ENCODE results near the gene TSPAN18.

TSPAN18 gene

DNA sequence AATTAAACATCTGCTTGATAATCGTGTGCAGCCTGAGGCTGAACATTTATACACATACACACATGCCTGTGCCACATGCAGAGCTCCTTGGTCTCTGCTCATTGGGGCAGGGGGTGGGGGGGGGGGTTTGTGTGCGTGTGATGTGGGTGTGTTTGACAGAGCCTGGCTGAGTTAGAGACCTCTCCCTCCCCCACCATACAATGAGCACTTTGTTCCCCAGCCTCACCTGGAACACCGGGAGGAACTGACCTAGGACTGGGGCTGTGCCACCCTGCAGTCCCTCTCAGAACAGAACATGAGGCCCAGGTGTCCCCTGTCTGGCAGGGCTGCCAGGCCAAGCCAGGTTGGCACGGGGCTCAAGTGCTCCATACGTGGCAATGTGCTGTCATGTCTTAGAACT is 127.3 kb downstream of the TSPAN18 start:
- Mint-ChIP-seq H3K27me3 (no peaks in the 10 kb centered on the region), H3K4me1 (peaks cover 13% of the 10 kb centered on the region), H3K36me3 (no peaks in the 10 kb centered on the region), H3K9me3 (no peaks in the 10 kb centered on the region), H3K4me3 (no peak overlapping the region), H3K27ac (no peak overlapping the region)

DNA sequence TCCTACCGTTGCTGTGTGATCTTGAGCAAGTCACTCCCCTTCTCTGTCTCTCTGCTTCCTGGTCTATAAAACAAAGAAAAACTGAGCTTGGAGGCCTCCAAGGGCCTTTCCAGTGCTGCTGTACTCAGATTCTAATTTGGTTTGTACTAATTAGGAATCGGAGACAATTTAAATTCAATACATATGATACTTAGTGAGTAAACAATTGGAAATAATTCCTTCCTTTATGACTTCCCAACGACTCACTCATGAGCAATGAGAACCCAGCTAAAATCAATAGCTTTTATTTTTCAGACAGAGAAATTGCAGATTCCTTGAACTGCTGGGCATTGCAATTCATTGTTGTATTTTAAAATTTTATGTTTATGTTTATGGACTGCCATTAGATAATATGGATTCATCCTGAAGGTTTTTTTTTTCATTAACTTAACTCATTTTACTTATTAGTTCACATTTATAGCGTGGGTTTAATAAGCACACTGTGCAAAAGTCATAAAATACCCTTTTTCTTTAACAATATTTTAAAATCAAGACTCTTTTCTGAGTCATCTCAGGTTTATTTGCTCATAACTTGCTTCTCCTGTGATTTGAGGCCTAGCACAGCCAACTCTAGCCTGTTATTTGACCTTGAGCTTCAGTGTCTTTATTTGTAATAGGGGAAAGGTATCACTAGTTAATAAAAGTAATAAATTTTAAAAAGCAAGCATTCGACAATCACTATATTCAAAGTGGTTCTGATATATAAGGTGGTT is 128.2 kb downstream of the TSPAN18 start:
- Mint-ChIP-seq H3K27ac (no peak overlapping the region), H3K9me3 (no peaks in the 10 kb centered on the region), H3K36me3 (no peaks in the 10 kb centered on the region), H3K4me3 (no peak overlapping the region), H3K4me1 (peaks cover 17% of the 10 kb centered on the region), H3K27me3 (no peaks in the 10 kb centered on the region)

DNA sequence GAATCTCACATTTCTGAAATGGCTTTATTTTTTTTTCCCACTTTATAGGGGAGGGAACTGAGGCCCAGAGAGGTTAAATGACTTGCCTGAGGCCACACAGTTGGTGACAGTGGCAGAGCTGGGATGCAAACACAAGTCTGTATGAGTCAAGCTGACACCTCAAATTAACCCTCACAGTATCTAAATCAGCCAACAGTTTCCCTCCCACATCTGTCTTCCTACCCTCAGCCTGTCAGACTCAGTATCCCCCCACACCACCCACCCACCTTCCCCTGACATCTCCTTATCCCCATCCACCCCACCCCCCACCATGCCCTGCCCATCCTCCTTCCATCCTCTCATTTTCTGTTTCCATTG is 128.7 kb downstream of the TSPAN18 start:
- Mint-ChIP-seq H3K36me3 (peaks cover 2% of the 10 kb centered on the region), H3K4me3 (no peak overlapping the region), H3K4me1 (peaks cover 22% of the 10 kb centered on the region), H3K27me3 (no peaks in the 10 kb centered on the region), H3K9me3 (no peaks in the 10 kb centered on the region), H3K27ac (no peak overlapping the region)

DNA sequence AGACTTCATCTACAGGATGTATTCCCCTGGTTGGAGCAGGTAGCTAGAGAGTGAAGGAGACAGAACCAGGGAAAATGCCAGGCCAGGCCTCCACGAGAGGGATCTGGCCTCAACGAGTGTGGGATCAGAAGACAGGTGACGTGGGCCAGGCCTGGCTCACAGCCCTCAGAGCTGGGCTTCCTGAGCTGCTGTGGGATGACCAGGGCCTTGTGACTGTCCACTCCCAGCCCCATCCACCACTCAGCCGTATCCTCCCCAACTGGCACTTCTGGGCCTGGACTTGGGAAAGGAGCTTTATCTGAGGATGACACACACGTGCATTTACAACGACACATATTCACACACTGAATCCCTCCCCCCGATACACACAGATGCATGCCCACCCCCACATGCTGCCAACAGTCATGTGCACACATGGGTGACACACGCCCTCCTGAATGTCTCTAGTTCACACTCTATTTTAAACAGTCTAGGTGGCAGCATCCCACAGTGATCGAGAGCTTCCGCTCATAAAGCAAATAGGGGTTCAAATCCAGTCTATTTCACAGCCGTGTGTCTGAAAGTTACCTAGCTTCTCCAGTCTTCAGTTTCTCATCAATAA is 130.8 kb downstream of the TSPAN18 start:
- H3K27ac Mint-ChIP-seq, result no peak overlapping the region
- no peaks in the 10 kb centered on the region for H3K9me3 Mint-ChIP-seq
- H3K4me1 Mint-ChIP-seq, result peaks cover 42% of the 10 kb centered on the region
- no peak overlapping the region for H3K4me3 Mint-ChIP-seq
- peaks cover 7% of the 10 kb centered on the region for H3K36me3 Mint-ChIP-seq
- H3K27me3 Mint-ChIP-seq, result no peaks in the 10 kb centered on the region

DNA sequence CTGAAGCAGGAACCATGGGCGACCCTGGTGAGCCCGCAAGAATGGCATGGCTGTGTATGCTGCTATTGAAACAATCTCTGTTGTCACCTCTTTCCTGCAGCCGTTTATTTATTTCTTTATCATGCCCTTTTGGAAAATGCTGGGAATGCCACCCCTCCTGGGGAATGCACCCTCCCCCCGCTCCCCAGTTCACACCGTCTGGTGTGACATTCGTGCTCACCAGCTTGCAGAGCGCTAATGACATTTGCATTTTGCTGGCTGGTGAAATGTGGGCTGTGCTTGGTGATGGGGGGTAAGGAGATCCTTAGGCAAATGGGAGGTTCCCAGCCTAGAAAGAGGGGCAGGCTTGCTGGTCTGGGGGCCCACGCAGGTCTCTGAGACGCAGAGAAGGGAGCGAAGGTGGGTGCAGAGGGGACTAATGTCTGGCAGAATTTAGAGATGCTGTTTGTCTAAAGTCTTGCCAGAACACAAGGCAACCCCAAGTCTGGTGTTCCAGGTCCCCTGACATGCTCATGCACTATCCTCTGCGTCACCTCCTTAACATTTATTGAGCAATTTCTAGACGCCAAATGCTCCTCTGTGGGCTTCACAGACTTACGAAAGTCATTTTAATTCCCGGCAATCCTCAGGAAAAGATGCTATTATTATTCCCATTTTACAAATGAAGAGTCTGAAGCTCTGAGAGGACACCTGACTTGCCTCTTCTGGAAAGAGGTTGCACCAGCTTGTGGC is 132.2 kb downstream of the TSPAN18 start:
- no peaks in the 10 kb centered on the region for H3K27me3 Mint-ChIP-seq
- peaks cover 45% of the 10 kb centered on the region for H3K4me1 Mint-ChIP-seq
- no peak overlapping the region for H3K27ac Mint-ChIP-seq
- H3K4me3 Mint-ChIP-seq, result no peak overlapping the region
- H3K9me3 Mint-ChIP-seq, result no peaks in the 10 kb centered on the region
- H3K36me3 Mint-ChIP-seq, result peaks cover 14% of the 10 kb centered on the region

DNA sequence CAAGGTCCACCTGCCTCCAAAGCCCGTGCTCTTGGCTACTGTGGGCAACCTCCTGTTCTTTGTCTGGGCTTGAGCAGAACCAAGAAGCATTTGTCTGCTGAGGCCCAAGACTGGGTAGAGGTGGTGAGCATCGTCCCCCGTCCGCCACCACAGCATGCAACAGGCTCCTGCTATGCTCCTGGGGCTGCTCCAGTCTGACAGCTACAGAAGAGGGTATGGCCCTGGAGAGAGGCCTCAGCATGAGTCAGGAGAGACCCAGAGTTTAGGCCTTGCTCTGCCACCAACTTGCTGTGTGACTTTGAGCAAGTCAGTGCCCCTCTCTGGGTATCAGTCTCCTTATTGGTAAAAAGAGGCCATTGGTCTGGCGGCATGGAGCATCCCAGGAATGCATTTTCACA is 132.8 kb downstream of the TSPAN18 start:
- H3K36me3 Mint-ChIP-seq, result peaks cover 14% of the 10 kb centered on the region
- no peak overlapping the region for H3K4me3 Mint-ChIP-seq
- no peaks in the 10 kb centered on the region for H3K27me3 Mint-ChIP-seq
- H3K27ac Mint-ChIP-seq, result no peak overlapping the region
- H3K4me1 Mint-ChIP-seq, result peaks cover 45% of the 10 kb centered on the region
- H3K9me3 Mint-ChIP-seq, result no peaks in the 10 kb centered on the region

DNA sequence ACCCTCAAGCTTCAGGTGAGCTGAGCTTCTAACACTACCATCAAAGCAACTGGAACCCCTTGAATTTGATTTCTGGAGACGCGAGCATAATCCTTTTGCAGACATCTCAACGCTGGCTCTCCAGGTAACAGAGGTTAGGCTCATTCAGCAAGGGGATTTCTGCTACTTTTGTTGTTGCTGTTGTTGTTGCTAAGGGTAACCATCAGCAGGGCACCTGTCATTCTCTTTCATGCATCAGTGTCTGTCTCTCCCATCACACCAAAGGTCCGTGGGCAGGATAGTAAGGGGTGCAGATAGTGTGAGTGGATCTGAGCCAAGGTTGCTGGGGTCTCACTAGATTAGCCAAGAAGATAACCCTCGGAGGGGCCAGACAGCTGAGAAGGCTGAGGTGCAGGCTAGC is 133.6 kb downstream of the TSPAN18 start:
- H3K4me1 Mint-ChIP-seq, result peaks cover 40% of the 10 kb centered on the region
- H3K4me3 Mint-ChIP-seq, result no peak overlapping the region
- no peaks in the 10 kb centered on the region for H3K27me3 Mint-ChIP-seq

DNA sequence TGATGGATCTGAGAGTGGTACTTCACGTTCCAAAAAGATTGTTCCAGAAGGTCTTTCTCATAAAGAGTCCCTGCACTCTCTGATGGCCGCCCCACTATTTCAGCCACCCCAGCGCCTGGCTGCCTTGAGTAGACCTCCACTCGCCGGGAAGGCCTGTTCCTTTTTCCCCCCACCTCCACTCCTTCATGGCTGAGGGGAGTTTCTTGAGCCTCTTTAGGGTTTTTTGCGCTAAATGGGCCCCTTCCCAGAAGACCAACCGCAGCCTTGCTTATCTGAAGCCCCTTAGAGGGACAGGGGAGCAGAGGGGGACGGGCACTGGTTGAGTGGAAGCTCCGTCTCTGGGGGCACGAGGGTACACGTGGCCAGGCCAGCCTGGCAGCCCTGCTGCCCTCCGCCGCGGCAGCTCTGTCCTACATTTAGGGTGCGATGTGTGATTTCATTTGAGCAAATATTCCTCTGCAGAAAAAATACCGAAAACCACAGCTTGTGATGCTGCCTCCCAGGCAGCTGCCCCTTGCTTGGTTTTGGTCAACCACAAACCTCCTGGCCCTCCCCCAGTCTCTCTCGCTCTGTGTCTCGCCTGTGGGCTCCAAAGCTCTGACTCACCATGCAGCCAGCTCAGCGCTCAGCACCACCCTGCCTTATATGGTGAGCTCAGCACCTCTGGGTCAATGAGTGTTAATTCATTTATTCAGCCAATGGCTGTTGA is 135.2 kb downstream of the TSPAN18 start:
- peaks cover 14% of the 10 kb centered on the region for H3K36me3 Mint-ChIP-seq
- H3K27me3 Mint-ChIP-seq, result no peaks in the 10 kb centered on the region
- H3K27ac Mint-ChIP-seq, result peak overlapping the region; percentile 67
- H3K4me3 Mint-ChIP-seq, result peak overlapping the region; percentile 16
- peaks cover 32% of the 10 kb centered on the region for H3K4me1 Mint-ChIP-seq
- no peaks in the 10 kb centered on the region for H3K9me3 Mint-ChIP-seq

More for the DNA sequence above, 133.6 kb downstream of the TSPAN18 start:
- Mint-ChIP-seq H3K27ac (no peak overlapping the region), H3K9me3 (no peaks in the 10 kb centered on the region), H3K36me3 (peaks cover 14% of the 10 kb centered on the region)

DNA sequence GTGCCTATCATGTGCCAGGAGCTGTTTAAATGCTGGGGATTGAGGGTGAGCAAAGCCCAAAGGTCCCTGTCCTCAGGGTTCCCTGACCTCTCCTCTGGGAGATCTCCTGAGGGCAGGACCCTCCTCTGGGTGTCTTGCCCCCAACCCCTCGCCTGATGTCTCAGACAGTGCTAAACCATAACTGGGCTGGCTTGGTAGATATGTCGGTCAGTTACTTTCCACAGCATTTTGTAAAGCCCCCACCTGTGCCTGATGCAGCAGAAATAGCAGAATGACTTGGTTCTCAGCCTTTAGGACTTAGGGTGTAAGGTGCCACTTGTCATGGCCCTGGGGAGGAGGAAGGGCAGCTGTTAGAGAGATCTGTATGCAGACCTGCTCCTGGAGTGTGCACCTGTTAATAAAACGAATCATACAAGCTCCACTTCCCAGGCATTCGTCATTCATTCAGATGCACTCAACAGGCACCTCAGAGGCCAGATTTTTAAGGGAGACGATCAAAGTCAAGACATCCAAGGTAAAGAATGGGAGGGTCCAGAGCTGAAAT is 135.9 kb downstream of the TSPAN18 start:
- peak overlapping the region; percentile 67 for H3K27ac Mint-ChIP-seq
- H3K36me3 Mint-ChIP-seq, result peaks cover 14% of the 10 kb centered on the region
- H3K4me1 Mint-ChIP-seq, result peaks cover 32% of the 10 kb centered on the region
- H3K4me3 Mint-ChIP-seq, result peak overlapping the region; percentile 16
- no peaks in the 10 kb centered on the region for H3K27me3 Mint-ChIP-seq
- H3K9me3 Mint-ChIP-seq, result no peaks in the 10 kb centered on the region

DNA sequence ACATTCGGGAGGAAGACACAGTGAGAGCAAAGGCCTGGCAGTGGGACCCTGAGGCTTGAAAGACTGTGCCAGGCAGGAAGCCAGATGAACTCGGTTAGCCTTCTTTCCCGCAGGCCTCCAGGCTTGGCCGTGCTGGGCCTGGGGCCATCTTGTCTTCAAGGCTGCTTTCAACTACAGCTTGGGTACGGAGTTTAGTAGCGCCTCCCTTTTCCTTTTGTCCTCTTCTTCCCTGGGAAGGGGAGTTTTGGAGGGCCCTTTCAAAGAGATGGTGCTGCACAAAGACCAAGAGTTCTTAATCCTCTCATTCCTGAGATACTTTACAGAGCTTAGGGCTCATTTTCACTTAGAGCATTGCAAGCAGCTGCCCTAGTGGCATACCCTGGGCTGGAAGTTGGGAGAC is 136.5 kb downstream of the TSPAN18 start:
- Mint-ChIP-seq H3K4me1 (peaks cover 32% of the 10 kb centered on the region), H3K4me3 (no peak overlapping the region), H3K9me3 (no peaks in the 10 kb centered on the region), H3K27ac (no peak overlapping the region), H3K27me3 (no peaks in the 10 kb centered on the region), H3K36me3 (peaks cover 15% of the 10 kb centered on the region)

DNA sequence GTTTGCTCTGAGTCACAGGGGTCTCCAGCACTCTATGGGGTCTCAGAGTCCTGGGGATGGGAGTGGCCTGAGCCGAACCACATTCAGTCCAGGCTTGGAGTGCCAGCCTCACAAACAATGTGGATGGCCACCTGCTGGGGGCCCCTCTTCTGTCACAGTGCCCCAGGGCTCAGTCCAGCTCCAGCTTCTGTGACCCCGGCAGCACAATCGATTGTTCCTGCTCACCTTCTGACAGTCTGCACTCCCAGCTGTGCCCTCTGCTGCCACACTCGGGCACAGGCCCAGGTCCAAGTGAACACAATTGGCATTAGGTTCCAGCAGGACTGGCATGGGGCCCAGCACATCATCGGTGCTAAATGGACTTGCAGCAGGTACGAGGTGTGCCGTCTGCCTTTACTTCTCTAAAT is 139.1 kb downstream of the TSPAN18 start:
- peaks cover 20% of the 10 kb centered on the region for H3K4me1 Mint-ChIP-seq
- no peaks in the 10 kb centered on the region for H3K27me3 Mint-ChIP-seq
- H3K4me3 Mint-ChIP-seq, result no peak overlapping the region
- peaks cover 23% of the 10 kb centered on the region for H3K36me3 Mint-ChIP-seq
- no peaks in the 10 kb centered on the region for H3K9me3 Mint-ChIP-seq
- H3K27ac Mint-ChIP-seq, result no peak overlapping the region

DNA sequence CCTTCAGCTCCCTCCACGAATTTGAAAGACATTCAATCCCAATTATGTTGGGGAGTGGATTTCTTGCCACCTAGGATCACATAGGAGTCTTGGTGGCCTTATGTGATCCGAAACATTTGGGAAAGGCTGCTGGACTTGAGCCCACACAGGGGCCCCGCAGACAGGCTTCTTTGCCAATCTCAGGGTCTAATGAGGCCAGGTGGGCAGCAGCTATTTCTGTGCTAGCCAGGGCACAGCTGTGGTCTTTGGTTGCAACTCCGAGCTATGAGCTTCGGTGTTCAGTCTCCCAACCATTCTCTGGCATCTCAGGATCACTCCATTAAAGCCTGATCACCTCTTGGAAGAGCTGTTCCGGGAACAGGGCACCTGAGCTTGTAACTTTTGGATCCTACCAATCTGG is 139.5 kb downstream of the TSPAN18 start:
- no peak overlapping the region for H3K4me3 Mint-ChIP-seq
- H3K27me3 Mint-ChIP-seq, result no peaks in the 10 kb centered on the region
- peaks cover 16% of the 10 kb centered on the region for H3K4me1 Mint-ChIP-seq
- no peak overlapping the region for H3K27ac Mint-ChIP-seq
- H3K36me3 Mint-ChIP-seq, result peaks cover 25% of the 10 kb centered on the region
- no peaks in the 10 kb centered on the region for H3K9me3 Mint-ChIP-seq

DNA sequence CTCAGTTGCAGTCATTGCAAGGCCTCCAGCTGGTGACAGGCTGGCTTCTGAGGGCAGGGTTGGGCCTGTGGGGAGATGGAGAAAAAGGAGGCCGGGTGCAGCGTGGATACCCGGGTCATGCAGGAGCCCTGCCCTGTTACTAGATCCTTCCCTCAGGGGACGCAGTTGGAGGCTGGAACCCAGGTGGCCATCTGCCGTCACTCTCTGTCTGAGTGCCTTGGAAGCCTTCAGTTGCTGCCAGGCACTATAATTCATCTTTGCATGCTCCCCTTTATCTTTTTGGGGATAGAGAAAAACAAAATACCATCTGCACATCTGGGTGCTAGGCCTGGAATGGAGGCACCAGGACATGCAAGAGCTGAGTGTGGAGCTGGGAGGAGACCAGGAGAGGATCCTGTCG is 141.3 kb downstream of the TSPAN18 start:
- Mint-ChIP-seq H3K27me3 (no peaks in the 10 kb centered on the region), H3K9me3 (no peaks in the 10 kb centered on the region), H3K27ac (no peak overlapping the region), H3K36me3 (peaks cover 19% of the 10 kb centered on the region), H3K4me3 (no peak overlapping the region), H3K4me1 (no peaks in the 10 kb centered on the region)

DNA sequence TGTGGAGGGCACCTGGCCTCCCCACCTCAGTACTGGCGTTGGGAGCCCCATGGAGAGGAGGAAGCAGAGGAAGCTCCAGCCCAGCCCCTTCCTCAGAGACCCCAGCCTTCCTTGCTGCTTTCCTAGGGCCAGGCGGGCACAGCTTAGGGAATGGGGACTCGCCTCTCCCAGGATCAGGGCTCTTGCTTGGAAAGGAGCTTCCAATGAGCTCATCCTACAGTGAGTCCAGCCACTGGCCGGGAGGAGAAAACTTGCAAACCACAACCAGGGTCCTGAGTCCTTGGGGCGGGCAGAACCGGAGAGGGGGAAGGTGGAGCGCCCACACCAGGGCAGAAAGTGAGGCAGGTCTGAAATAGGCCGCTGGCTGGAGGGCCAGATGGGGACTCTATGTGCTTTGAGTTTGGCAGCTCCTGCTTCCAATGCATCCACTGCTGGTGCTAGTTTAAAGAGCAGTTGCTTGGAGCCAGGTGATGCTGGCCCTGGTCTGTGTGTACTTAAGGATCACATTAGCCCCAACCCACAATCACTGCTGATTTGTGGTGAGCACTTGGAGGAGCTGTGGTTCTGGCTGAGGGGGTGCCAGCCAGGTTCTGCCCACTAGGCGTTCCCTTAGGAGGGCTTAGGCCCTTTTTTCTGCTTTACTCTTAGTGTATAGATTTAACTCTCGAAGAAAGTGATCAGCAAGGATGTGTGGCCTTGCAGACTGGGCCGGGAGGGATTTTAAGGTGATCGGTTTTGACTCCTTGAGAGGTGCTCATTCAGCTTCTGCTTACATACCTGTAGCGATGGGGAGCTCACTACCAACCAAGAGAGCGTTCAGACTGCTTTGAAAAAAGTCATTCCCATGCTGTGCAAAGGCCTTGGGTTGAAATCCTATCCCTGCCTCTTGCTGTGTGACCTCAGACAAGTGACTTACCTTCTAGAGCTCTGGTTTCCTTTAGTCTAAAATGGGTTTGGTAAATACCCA is 142.0 kb downstream of the TSPAN18 start:
- Mint-ChIP-seq H3K4me1 (no peaks in the 10 kb centered on the region), H3K36me3 (peaks cover 17% of the 10 kb centered on the region), H3K4me3 (no peak overlapping the region), H3K27me3 (no peaks in the 10 kb centered on the region), H3K9me3 (no peaks in the 10 kb centered on the region), H3K27ac (peak overlapping the region; percentile 35)
